NCI-H1694 (cell line): ENCODE measurements around the gene ZNF598.
"Not testable (repeated sequence)": the region's sequence is repeated elsewhere in the genome, so short reads cannot be mapped to it uniquely, and the experiment has no call there.

Experiments
- DNase-seq: peaks from one replicate; lab custom pipeline; 2025; lab: John Stamatoyannopoulos, UW

The ZNF598 gene

DNA sequence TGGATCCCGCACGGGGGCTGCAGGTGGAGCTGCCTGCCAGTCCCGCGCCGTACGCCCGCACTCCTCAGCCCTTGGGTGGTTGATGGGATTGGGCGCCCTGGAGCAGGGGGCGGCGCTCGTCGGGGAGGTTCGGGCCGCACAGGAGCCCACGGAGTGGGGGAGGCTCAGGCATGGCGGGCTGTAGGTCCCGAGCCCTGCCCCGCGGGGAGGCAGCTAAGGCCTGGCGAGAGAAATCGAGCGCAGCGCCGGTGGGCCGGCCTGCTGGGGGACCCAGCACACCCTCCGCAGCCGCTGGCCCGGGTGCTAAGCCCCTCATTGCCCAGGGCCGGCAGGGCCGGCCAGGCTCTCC, 51.5 kb downstream of the ZNF598 start:
- DNase-seq = not testable (repeated sequence)

DNA sequence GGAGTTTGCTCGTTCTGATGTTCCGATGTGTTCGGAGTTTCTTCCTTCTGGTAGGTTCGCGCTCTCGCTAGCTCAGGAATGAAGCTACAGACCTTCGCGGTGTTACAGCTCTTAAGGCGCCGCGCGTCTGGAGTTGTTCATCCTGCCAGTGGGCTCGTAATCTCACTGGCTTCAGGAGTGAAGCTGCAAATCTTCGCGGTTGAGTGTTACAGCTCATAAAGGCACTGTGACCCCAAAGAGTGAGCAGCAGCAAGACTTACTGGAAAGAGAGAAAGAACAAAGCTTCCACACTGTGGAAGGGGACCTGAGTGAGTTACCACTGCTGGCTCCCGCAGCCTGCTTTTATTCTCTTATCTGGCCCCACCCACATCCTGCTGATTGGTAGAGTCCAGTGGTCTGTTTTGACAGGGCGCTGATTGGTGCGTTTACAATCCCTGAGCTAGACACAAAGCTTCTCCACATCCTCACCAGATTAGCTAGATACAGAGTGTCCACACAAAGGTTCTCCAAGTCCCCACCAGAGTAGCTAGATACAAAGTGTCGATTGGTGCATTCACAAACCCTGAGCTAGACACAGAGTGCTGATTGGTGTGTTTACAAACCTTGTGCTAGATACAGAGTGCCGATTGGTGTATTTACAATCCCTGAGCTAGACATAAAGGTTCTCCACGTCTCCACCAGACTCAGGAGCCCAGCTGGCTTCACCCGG, 52.0 kb downstream of the ZNF598 start:
- DNase-seq = not testable (repeated sequence)

DNA sequence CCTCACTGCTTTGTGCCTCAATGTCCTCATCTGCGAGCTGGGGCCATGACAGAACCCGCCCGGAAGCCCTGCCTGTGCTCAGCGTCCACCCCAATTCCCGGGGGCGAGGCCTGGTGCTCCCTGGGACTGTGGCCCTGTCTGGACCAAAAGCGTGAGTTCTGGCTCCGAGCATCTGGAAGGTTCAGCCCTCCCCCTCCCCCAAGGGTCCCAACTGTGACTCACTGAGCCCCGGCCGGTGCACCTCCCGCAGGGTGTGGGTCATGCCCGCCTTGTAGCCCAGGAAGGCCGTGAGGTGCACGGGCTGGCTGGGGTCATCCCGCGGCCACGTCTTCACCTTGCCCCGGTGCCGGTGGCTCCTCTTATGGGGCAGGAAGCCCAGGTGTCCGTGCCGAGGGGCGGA, 55.9 kb downstream of the ZNF598 start:
- no peak for DNase-seq

DNA sequence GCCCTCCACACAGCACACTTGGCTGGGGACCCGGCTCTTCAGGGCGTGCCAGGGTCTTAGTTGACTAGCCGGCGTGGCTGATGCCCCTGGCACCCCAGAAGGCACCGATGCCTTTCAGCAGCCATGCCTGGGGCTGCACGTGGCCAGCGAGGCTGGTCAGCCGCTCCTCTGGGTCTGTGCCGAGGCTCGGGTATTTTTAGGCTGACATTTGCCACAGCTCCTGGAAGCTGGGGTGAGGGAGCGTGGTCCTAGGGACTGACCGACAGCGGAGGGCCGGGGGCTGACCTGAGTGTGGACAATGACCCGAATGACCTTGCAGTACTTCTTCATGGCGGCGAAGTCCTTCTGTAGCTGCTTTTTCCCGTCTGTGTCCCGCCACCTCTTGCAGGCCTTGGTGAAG, 59.1 kb downstream of the ZNF598 start:
- DNase-seq = no peak

DNA sequence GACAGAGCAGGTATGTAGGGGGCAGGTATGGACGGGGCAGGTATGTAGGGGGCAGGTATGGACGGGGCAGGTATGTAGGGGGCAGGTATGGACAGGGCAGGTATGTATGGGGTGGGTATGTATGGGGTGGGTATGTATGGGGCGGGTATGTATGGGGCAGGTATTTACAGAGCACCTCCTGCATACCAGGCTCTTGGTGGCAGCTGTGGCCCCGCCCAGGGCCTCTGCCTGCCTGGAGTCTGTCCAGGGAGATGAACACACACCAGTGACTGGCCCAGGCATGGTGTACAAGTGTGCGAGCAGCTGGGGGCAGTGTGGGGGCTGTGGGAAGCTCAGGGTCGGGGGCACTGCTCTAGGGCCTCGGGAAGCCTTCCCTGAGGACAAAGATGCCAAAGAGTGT, 59.6 kb downstream of the ZNF598 start:
- no peak for DNase-seq

DNA sequence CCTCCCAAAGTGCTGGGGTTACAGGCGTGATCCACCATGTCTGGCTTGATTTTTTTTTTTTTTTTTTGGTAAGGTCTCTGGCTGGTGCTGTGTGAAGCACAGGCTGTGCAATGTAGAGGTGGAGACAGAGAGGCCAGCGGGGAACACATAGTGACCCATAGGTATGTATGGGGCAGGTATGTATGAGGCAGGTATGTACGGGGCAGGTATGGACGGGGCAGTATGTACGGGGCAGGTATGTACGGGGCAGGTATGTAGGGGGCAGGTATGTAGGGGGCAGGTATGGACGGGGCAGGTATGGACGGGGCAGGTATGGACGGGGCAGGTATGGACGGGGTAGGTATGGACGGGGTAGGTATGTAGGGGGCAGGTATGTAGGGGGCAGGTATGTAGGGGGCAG, 60.1 kb downstream of the ZNF598 start:
- DNase-seq = no peak
